GM18502 (cell line): ENCODE data around the gene ZNF316.
"Not testable (repeated sequence)": the region's sequence is repeated elsewhere in the genome, so short reads cannot be mapped to it uniquely, and the experiment has no call there.

Source experiments
- ATAC-seq: cut with Tn5 transposase; IDR thresholded peaks from one replicate; pipeline ENCODE4 v1.9.1; 2021; ENCODE audit warnings: mild to moderate bottlenecking; ENCODE audit not compliant: unreplicated experiment, poor library complexity

The ZNF316 gene

GRCh38 chr7:6670851-6671250 lies 33.7 kb downstream of the ZNF316 start:
- ATAC-seq: not testable (repeated sequence)

GRCh38 chr7:6675807-6676405 lies 38.8 kb downstream of the ZNF316 start:
- ATAC-seq: no peak

- ATAC-seq: no peak
Observed at GRCh38 chr7:6680146-6680545, 43.0 kb downstream of the ZNF316 start.

- no peak for ATAC-seq
Observed at GRCh38 chr7:6691103-6691502, 54.0 kb downstream of the ZNF316 start.

DNA sequence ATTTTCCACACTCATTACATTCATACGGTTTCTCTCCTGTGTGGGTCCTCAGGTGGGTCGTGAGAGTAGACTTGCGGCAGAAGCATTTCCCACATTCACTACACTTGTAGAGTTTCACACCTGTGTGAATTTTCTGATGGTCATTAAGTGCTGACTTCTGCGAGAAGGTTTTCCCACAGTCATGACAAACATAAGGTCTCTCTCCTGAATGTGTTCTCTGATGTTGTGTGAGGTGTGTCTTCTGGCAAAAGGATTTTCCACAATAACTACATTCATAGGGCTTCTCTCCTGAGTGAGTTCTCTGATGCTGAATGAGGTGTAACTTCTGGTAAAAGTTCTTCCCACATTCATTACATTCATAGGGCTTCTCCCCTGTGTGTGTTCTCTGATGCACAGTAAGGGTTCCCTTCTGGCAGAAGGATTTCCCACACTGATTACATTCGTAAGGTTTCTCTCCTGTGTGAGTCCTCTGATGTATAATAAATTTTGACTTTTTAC lies 54.5 kb downstream of the ZNF316 start:
- ATAC-seq: no peak

DNA sequence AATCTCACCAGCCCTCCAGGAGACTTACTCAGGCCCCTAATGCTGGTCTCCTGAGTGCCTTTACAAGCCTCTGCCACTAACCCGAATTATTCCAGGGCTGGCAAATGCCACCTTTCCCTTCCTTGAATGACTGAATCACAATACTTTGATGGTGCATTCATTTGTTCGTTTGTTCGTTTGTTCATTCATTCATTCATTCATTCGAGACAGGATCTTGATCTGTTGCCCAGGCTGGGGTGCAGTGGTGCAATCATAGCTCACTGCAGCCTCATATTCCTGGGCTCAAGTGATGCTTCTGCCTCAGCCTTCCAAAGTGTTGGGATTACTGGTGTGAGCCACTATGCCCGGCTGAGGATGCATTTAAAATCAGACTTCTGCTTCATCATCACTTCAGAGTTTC lies 63.7 kb downstream of the ZNF316 start:
- no peak for ATAC-seq

- ATAC-seq: no peak
Observed at GRCh38 chr7:6701860-6702259, 64.7 kb downstream of the ZNF316 start.
